Central memory CD4-positive, alpha-beta T cell (primary cell): ENCODE measurements around the gene IFITM2.
A peak's percentile ranks its signal among the peaks of the same experiment; 100 is the strongest.

Experiments
- DNase-seq: peaks from one replicate; pipeline ENCODE4 v3.0.0; 2022

IFITM2 gene

GRCh38 chr11:282171-282570, 25.4 kb upstream of the IFITM2 start:
- DNase-seq: no peak

DNA sequence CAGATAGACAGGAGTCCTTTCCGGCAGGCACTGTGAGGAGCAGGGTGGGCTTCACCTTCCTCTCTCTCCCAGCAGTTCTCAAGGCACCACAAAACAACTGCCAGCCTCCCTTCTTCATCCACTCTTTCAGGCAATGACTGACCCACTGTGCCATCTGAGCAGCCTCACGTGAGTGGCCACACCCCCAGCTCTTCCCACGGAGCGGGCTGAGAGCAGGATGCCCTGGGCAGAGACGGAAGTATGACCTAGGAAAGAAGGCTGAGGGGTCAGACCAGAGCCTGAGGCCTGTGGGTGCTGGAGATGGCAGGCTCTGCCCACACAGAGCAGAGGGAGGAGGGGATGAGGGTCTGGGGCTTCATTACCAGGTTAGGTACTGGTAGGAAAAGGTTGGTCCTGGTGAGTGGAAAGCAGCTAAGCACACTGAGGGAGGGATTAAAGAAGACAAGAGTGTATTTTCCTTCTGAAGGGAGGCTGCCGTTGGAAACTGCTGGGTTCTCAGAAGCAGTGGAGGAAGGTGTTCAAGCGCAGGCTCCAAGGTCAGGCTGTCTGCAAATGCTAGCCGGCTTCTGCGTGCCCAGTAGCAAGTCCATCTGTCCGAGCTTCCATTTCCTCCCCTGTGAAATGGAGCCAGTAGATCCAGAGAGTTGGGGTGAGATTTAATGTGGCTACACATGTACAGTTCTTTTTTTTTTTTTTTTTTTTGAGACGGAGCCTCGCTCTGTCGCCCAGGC, 24.8 kb upstream of the IFITM2 start:
- DNase-seq: no peak

DNA sequence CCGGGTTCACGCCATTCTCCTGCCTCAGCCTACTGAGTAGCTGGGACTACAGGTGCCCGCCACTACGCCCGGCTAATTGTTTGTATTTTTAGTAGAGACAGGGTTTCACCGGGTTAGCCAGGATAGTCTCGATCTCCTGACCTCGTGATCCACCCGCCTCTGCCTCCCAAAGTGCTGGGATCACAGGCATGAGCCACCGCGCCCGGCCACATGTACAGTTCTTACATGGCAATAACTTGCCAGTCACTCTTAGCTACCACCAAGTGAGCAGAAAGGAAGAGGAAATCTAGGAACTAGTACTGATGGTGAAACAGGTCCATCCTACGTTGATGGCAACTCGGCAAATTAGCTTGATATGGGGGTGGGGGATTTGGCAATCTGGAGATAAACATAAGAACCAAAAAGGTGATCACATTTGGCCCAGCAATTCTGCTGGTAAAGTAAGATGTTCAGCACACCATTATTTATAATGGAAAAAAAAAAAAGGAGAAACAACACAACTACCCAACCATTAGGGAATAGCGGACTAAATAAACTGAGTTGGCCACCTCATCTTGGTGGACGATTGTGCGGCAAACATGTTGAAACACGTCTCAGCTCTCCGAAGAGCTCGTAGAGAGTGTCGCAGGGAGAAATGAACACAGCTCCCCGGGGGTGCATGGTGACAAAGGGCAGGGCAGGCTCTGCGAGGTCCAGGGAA, 24.1 kb upstream of the IFITM2 start:
- no peak for DNase-seq

DNA sequence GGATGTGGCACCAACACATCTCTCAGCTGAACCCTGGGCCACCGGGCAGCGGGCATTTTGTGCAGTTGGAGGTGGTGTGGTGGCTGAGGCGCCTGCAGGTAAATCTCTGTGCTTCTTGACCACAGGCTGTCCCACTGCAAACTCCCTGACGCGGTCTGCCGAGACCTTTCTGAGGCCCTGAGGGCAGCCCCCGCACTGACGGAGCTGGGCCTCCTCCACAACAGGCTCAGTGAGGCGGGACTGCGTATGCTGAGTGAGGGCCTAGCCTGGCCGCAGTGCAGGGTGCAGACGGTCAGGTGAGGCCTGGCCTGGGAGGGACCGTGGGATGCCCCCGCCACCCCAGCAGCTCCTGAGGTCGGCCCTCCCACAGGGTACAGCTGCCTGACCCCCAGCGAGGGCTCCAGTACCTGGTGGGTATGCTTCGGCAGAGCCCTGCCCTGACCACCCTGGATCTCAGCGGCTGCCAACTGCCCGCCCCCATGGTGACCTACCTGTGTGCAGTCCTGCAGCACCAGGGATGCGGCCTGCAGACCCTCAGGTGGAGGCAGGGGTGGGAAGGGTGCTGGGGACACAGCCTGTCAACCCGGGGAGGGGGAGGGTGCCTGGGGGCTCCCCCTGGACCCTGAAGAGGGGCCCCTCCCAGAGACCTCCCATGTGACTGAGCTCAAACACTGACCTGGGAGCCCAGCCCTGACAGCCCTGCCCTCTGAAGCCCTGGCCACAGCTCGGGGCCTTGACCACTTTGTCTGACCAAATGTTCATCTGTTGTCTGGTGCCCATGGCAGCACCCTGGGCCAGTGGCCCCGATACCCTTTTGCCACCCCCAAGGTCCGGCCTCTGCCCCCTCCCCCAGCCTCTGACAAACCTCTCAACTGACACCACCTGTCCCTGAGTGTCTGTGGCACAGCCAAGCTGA, 23.3 kb upstream of the IFITM2 start:
- DNase-seq: no peak

- DNase-seq: no peak
Observed at GRCh38 chr11:285021-285893, 22.4 kb upstream of the IFITM2 start.

DNA sequence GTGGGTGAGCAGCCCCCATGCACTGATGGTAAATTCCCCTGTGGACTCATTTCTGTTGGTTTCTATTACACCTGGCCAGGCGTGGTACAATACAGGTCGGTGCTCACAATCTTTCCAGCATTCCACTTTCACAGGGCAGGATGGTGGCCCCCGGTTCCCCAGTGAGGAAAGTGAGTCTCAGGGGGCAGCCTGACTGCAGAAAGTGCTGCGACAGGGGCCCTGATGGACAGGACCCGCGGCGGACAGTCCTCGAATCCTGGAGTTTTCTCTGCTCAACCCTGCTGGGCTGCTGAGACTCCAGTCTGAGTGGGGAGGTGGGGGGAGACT, 21.8 kb upstream of the IFITM2 start:
- no peak for DNase-seq

GRCh38 chr11:286977-287820, 20.4 kb upstream of the IFITM2 start:
- DNase-seq: peak; percentile 83

DNA sequence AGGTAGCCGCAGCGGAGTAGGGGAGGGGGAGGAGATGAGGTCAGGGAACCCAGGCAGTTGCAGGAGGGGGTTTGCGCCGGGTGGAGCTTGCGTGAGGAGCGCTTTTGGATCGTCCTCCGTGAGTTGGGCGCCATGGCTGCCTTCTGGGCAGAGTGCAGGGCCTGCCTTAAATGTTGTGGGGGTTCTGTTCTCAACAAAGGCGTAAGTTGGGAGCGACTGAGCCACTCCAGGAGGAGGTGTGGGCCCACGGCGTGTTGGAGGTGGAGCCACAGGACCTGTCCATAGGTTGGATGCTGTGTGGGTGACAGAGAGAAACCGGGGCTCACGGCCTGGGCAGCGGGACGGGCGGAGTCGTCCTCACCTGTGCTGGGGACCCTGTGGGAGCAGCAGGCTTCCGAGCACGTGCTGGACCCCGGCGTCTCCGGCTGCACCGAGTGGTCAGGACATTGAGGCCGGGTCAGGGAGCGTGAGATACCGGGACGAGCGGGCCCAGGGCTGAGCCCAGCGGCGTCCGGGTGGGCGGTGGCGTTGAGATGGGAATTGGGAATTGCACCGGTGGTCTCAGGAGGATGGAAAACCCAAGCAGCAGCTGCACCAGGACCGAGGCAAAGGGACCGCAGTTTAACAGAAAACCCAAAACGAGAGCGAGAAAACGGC, 19.7 kb upstream of the IFITM2 start:
- DNase-seq: peak; percentile 71

DNA sequence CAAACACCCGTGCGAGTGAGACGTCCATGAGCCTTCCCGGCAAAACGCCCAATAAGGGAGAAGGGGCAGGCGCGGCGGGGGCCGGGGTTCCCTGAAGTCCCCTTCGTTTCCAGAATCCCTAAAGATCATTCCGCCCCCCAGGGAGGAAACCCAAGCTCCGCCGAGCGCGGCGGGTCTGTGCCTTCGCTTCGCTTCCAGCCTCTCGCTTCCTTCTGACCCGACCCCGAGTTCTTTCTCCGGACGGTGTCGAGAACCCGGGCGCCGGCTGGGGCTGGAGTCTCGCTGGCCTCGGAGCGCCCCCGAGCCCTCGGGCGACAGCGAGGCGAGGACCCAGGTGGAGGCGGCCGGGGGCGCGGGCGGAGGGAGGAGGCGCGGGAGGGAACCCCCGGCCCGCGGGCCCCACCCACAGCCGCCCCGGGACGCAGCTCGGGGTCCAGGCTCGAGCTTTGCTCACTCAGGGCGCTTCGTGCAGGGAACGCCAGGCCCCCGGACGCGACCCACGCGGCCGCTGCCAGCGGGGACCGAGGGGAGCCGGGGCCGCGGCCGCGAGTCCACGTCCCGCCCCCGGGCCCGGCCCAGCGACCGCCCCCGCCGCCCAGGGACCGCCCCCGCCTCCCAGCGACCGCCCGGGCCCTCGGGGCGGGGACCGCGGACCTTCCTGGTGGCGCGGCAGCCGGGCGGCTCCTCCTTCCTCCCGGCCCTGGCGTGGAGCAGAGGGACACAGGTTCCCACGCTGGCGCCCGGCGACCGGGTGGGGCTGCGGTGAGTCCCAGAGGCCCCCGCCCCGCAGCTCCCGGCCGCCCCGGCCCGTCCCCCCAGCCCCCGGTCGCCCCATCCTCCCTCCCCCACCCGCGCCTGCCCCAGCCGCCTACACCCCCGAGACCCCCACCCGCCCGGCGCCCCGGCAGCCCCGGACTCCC, 18.9 kb upstream of the IFITM2 start, which contains the start of gene PGGHG:
Gene PGGHG (plus strand): TSS at position 649 of the 920 bp plus-strand sequence. CDS start 691 bp downstream, outside the sequence.
- no peak for DNase-seq

DNA sequence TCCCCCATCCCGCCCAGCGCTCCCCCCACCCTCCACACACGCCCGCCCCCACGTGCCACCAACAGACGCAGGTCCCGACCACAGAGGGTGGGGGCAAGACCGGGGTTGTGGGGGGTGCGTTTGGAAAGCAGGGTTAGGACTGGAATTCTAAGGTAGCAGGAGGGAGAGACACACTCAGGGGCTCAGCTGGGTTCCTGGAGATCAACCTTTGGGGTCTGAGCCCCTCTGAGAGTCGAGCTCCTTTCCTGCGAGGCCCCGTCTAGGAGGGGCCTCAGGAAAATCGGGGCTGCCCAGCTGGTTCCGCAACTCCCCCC, 18.3 kb upstream of the IFITM2 start:
- peak; percentile 48 for DNase-seq

DNA sequence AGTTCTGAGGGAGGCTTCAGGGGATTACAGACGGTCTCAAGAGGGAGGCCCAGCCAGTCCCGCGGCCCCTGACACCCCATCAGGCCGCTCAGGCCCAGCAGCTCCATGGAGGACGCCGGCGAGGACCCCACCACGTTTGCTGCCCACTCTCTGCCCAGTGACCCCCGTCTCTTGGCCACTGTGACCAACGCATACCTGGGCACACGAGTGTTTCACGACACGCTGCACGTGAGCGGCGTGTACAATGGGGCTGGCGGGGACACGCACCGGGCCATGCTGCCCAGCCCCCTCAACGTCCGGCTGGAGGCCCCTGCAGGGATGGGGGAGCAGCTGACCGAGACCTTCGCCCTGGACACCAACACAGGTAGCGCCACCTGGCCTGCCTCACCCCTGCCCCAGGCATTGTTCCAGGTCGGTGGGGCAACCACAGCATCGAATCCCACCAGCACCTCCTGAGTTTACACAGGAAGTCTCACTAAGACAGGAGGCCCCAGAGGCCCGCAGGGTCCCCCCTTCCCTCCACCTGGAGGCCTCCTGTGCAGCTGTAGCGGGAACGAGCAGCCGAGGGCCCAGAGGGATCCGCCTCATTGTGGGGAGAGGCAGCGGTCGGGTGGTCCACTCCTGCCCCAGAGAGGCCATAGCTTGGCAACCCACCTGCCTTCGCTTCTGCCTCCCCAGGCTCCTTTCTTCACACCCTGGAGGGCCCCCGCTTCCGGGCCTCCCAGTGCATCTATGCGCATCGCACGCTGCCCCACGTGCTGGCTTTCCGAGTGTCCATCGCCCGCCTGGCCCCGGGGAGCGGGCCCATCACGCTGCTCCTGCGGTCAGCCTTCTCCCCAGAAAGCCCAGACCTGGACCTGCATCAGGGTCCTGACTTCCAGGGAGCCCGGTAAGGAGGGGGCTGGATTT, 17.6 kb upstream of the IFITM2 start:
- no peak for DNase-seq

DNA sequence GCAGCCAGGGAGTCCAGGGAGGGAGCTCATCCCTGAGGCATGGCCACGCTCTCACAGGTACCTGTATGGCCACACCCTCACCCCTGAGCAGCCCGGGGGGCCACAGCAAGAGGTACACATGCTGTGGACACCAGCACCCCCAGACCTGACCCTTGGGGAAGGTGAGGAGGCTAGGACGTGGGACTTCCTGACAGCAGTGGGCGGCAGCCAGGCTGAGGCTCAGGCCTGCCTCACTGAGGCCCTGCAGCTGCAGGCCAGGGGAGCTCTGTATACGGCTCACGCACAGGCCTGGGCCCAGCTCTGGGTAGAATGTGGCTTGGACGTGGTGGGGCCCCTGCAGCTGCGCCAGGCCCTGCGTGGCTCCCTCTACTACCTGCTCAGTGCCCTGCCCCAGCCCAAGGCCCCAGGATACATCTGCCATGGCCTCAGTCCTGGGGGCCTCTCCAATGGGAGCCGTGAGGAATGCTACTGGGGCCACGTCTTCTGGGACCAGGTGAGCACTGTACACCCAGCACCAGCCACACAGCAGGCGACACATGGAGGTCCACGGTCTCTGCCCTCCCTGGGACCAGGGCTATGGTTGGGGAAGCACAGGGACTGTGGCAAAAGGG, 16.9 kb upstream of the IFITM2 start:
- DNase-seq: no peak

DNA sequence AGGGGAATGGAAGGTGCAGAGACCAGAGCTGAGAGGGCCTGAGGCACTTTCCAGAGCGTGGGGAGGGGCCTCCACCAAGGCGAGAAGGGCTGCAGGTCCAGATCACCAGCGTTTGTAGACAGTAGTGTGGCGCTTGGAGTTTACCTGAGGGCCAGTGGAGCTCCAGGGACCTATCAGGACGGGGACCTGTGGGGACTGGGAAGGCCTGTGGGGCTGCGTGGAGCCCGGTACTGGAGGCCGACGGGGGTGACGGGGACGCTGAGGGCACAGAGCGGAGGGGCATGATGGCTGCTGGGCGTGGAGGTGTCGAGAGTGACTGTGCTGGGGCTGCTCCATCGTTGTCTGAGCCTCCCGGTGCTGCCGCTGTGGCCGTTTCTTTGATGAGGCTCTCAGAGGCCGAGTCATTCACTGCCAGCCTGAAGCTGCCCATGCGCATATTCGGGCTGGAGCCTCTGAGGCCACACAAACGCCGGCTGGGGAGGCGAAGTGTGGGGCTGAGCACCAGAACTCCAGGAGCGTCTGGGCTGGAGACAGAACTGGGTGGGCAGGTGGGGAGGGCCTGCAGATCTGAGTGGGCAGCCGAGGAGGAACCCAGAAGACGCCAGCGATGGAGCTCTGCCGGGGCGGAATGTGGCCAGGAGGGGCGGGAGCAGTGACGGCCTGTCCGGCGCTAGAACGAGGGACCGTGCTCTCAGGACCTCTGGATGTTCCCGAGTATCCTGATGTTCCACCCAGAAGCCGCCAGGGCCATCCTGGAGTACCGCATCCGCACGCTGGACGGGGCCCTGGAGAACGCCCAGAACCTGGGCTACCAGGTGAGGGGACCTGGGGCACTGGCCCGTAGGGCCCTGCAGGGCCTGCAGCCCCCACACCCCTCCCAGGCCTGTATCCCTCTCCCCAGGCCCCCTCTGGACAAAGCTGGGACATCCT, 16.1 kb upstream of the IFITM2 start:
- DNase-seq: no peak

- DNase-seq: no peak
Observed at GRCh38 chr11:292211-293121, 15.2 kb upstream of the IFITM2 start.

- DNase-seq: no peak
Observed at GRCh38 chr11:293271-293851, 14.3 kb upstream of the IFITM2 start.
